Stimulated activated naive B cell treated with anti-CD40 and anti-IgM and Interleukin-4, amounts not matched to agents 10 μg/mL and 1 μg/mL and 100 μg/mL, for 72 hours (primary cell): ENCODE results near the gene HEMGN.
A peak's percentile ranks its signal among the peaks of the same experiment; 100 is the strongest.
"Not testable (repeated sequence)": the region's sequence is repeated elsewhere in the genome, so short reads cannot be mapped to it uniquely, and the experiment has no call there.

Source experiments
- ATAC-seq, 2 donors: fragments of 150-1000 bp; cut with Tn5 transposase; replicated peaks; 2 replicates each; pipeline ENCODE4 v1.10.0; 2021; ENCODE audit warnings: moderate library complexity in 1 of 2
- DNase-seq: peaks from one replicate; pipeline ENCODE4 v3.0.0; 2021
- H3K27ac Mint-ChIP-seq: one replicate; pipeline ENCODE4 v1.8.0; 2022; ENCODE audit warnings: mild to moderate bottlenecking, mixed read lengths
- H3K27me3 Mint-ChIP-seq, 2 donors: one replicate each; pipeline ENCODE4 v1.8.0; 2022; ENCODE audit warnings: mixed read lengths in 2 of 2
- H3K36me3 Mint-ChIP-seq, 2 donors: one replicate each; pipeline ENCODE4 v1.8.0; 2022; ENCODE audit warnings: mixed read lengths in 2 of 2, mild to moderate bottlenecking in 1 of 2
- H3K4me1 Mint-ChIP-seq, 2 donors: one replicate each; pipeline ENCODE4 v1.8.0; 2022; ENCODE audit warnings: mixed read lengths in 2 of 2, mild to moderate bottlenecking in 1 of 2
- H3K4me3 Mint-ChIP-seq, 2 donors: one replicate each; pipeline ENCODE4 v1.8.0; 2022; ENCODE audit warnings: mild to moderate bottlenecking in 2 of 2, mixed read lengths in 2 of 2, moderate library complexity in 1 of 2
- H3K9me3 Mint-ChIP-seq, 2 donors: one replicate each; pipeline ENCODE4 v1.8.0; 2022; ENCODE audit warnings: mixed read lengths in 2 of 2, mild to moderate bottlenecking in 1 of 2

HEMGN gene

DNA sequence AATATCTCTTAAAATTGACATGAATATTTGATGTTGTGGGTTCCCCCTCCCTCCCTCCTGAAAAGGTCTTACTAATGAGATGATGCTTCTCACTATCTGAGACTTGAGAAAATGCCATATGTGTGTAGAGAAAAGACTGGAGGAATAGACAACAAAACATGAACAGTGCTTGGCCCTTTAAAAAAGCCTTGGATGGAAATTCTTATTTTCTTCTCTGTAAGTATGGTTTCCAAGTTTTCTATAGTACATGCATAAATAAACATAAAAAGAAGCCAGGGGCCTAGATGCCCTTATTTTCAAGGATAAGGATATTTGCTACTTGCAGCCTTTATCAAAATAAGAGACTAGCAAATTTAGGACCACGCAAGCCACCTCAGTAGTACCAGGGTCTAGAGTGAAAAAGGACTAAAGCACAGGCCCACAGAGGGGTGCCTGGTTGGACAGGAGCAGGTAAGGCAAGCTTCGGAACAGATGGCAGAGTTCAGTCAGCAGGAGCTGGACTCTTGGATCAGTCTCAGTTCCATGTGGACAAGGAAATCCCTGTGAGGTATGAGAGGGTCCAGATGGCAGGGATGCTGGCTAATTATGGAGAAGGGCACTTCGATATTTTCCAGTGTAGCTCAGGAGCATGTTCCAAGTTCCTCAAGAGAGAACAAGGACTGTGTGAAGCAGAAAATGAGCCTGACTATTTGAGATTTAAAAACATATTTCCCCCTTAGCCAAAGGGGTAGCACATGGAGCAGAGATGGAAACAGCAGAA lies 40.6 kb upstream of the HEMGN start:
- DNase-seq (no peak), ATAC-seq (no peak)
- H3K27me3 Mint-ChIP-seq, result no peaks in the 10 kb centered on the region
- peaks cover 2 to 4% of the 10 kb centered on the region in 2 donors for H3K36me3 Mint-ChIP-seq
- no peak overlapping the region for H3K4me3 Mint-ChIP-seq
- H3K27ac Mint-ChIP-seq, result no peak overlapping the region
- peaks cover 5 to 11% of the 10 kb centered on the region in 2 donors for H3K4me1 Mint-ChIP-seq
- peaks cover 0 to 1% of the 10 kb centered on the region in 2 donors for H3K9me3 Mint-ChIP-seq

DNA sequence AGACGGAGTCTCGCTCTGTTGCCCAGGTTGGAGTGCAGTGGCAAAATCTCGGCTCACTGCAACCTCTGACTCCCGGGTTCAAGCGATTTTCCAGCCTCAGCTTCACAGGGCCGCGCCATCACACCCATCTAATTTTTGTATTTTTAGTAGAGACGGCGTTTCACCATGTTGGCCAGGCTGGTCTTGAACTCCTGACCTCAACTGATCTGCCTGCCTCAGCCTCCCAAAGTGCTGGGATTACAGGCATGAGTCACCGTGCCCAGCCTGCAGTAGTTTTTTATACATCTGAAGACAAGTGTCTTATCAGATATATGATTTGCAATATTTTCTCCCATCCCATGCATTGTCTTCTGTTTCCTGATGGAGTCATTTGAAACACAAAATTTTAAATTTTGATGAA lies 38.7 kb upstream of the HEMGN start:
- not testable (repeated sequence) for H3K4me3 Mint-ChIP-seq, H3K9me3 Mint-ChIP-seq, H3K4me1 Mint-ChIP-seq

DNA sequence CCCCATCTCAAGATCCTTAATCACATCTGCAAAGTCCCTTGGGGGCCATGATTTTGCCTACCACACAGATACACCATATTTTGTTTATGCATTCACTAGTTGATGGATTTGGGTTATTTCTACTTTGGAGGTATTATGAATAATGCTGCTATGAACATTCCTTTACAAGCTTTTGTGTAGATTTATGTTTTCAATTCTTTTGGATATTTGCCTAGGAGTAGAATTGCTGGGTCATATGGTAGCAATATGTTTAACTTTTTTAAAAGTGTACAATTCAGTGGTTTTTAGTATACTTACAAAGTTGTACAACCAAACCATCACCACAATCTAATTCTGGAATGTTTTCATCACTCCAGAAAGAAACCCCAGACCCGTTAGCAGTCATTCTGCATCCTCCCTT lies 37.4 kb upstream of the HEMGN start:
- Mint-ChIP-seq H3K4me3 (no peak overlapping the region), H3K27ac (no peak overlapping the region), H3K27me3 (peaks cover 0 to 4% of the 10 kb centered on the region in 2 donors), H3K9me3 (peaks cover 0 to 1% of the 10 kb centered on the region in 2 donors), H3K4me1 (peaks cover 0 to 2% of the 10 kb centered on the region in 2 donors), H3K36me3 (peaks cover 2 to 4% of the 10 kb centered on the region in 2 donors)
- no peak for DNase-seq
- ATAC-seq, result no peak

More for the DNA sequence above, 38.7 kb upstream of the HEMGN start:
- not testable (repeated sequence) for ATAC-seq, H3K36me3 Mint-ChIP-seq, H3K27ac Mint-ChIP-seq, DNase-seq, H3K27me3 Mint-ChIP-seq

DNA sequence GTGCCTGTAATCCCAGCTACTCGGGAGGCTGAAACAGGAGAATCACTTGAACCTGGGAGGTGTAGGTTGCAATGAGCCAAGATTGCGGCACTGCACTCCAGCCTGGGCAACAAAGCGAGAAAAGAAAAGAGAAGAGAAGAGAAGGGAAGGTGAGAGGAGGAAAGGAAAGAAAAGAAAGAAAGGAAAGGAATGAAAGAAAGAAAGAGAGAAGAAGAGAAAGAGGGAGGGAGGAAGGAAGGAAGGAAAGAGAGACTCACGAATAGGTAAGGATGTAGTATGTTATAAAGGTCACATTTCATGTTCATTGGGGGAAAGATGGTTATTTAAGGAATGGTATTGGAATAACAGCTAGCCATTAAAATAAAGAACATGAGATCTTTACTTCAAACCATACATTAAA lies 34.8 kb upstream of the HEMGN start:
- Mint-ChIP-seq H3K27ac (no peak overlapping the region), H3K27me3 (peaks cover 0 to 4% of the 10 kb centered on the region in 2 donors), H3K36me3 (peaks cover 2 to 4% of the 10 kb centered on the region in 2 donors), H3K4me3 (no peak overlapping the region), H3K4me1 (no peaks in the 10 kb centered on the region), H3K9me3 (peaks cover 0 to 1% of the 10 kb centered on the region in 2 donors)
- no peak for ATAC-seq
- DNase-seq, result no peak

DNA sequence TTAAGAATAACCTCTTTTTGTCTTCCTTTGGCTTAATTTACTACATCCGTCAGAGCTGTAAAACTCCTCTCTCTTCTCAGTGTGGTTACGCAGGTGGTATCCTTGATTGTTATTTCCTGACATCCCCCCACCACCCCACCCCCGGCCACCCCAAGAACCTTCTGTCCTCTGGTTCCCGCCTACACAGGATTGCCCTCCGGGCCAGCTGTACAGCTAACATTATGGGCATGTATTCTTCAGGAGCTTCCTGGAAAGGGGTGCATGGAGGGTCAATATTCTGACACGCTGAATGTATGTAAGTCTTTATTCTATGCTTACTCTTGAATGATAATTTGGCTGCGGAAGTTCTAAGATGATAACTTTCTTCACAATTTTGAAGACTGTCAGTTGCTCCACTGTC lies 32.2 kb upstream of the HEMGN start:
- peaks cover under 1 to 2% of the 10 kb centered on the region in 2 donors for H3K36me3 Mint-ChIP-seq
- DNase-seq (no peak), ATAC-seq (no peak)
- no peak overlapping the region for H3K27ac Mint-ChIP-seq
- no peaks in the 10 kb centered on the region for H3K4me1 Mint-ChIP-seq
- peaks cover 0 to 4% of the 10 kb centered on the region in 2 donors for H3K27me3 Mint-ChIP-seq
- H3K4me3 Mint-ChIP-seq, result no peak overlapping the region
- peaks cover 0 to under 1% of the 10 kb centered on the region in 2 donors for H3K9me3 Mint-ChIP-seq

DNA sequence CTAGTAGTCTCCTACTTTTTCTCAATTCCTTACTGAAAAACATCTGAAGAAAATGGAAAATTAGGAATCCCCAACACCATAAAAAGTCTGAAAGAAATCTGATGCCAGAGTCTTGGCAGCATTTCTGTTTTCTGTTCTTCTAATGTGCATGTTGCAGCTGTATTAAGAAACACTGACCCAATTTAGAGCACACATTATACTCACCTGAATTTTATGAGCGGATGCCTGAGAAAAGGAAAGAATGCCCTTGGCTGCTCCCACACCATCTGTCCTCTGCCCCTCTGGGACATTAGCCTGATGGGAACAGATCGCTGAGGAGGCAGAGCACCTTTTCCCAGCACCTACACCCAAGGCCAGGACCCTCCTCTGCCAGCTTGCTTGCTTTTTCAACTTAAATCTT lies 31.0 kb upstream of the HEMGN start:
- H3K4me3 Mint-ChIP-seq, result no peak overlapping the region
- no peak for ATAC-seq

DNA sequence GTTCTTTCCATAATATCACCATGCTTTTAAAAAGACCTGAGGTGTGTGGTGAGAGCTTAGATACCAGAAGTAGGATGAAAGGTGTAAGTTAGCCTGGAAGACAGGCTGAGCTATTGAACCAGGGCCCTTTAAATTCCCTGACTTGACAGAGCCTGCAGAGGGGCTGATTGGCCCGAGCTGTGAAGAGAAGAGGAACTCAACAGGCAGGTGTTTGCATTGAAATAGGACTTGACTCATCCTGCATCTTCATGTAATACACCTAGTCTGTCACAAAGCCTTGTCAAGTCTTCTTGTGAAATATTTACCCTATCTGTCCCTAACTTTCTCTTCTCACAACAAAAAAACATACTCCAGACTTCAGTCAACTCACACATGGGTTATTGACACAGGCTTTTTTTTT lies 28.5 kb upstream of the HEMGN start:
- Mint-ChIP-seq H3K36me3 (no peaks in the 10 kb centered on the region), H3K4me3 (no peak overlapping the region), H3K27ac (no peak overlapping the region), H3K27me3 (peaks cover 0 to 4% of the 10 kb centered on the region in 2 donors), H3K9me3 (no peaks in the 10 kb centered on the region), H3K4me1 (no peaks in the 10 kb centered on the region)
- DNase-seq (no peak), ATAC-seq (peak in 1 of 2 donors; percentile 44)

More for the DNA sequence above, 31.0 kb upstream of the HEMGN start:
- no peak overlapping the region for H3K27ac Mint-ChIP-seq
- no peaks in the 10 kb centered on the region for H3K9me3 Mint-ChIP-seq
- no peaks in the 10 kb centered on the region for H3K36me3 Mint-ChIP-seq
- H3K4me1 Mint-ChIP-seq, result no peaks in the 10 kb centered on the region
- DNase-seq, result no peak
- peaks cover 0 to 8% of the 10 kb centered on the region in 2 donors for H3K27me3 Mint-ChIP-seq

DNA sequence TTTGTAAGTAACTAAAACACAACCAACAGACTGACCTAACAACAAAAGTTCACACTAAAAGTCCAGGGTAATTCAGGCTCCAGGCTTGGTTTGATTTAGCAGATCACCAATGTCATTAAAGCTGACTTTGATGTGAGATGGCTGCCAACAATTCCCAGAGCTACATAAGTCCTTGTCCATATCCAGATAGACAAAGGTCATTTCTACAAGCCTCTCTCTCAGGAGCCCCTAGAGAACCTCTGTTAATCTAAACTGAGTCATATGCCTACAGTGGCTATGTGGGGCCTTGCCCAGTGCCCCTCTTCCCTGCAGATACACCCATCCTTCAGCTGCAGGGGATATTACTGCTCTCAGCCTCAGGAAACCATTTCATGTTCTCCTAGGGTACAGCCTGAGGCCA lies 26.9 kb upstream of the HEMGN start:
- Mint-ChIP-seq H3K27me3 (peaks cover 0 to 4% of the 10 kb centered on the region in 2 donors), H3K27ac (no peak overlapping the region), H3K36me3 (no peaks in the 10 kb centered on the region), H3K9me3 (no peaks in the 10 kb centered on the region), H3K4me3 (no peak overlapping the region), H3K4me1 (no peaks in the 10 kb centered on the region)
- DNase-seq (no peak), ATAC-seq (no peak)

DNA sequence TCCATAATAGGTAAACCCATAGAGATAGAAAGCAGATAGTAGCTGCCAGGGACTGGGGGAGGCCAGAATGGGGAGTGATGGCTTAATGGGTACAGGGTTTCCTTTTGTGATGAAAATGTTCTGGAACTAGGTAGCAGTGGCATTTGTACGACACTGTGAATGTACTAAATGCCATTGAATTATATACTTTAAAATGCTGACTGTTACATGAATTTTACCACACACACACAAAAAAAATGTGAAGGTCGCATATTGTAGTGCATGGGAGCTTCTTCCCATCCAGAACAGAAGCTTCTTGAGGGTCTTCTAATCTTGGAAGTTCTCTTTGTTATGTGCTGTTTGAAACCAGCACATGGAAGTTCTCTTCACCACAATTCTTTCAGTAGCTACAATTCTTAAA lies 25.3 kb upstream of the HEMGN start:
- Mint-ChIP-seq H3K4me1 (no peaks in the 10 kb centered on the region), H3K27ac (no peak overlapping the region), H3K4me3 (no peak overlapping the region), H3K36me3 (no peaks in the 10 kb centered on the region), H3K27me3 (peaks cover 0 to 4% of the 10 kb centered on the region in 2 donors), H3K9me3 (no peaks in the 10 kb centered on the region)
- no peak for ATAC-seq
- no peak for DNase-seq

DNA sequence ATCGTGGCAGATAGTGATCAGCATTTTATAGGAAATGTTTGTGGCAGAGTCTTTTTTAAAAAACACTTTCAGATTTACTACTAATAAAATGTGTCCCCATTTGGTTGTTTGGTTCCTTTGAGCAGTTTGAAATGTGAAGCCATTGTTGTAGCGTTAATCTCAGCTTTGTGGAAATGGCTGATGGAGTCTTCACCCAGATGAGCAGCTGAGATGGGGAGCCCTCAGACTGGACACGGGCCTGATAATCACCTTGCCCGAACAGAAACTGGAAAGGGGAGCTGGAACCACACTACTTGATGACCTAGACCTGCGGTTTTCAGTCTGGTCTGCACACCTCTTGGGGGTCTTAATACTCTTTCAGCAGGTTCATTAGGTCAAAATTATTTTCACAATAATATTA lies 24.6 kb upstream of the HEMGN start:
- no peak for DNase-seq

DNA sequence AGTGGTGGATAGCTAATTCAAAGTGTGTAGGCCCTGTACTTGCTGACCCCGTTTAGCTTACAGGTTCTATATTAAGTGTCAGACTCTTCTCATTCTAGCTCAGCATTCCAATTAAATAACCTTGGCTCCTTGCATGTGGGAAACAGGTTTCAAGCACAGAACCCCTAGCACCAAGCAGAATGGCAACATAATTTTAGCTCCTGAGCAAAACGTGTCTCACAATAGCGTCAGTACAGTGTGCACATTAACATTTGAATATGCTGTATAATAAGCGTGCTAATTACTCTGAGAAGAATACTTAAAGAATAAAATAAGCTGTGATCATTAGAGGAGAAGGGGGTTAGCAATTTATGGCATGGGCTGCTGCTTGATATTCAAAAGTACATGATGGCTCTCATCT lies 24.2 kb upstream of the HEMGN start:
- Mint-ChIP-seq H3K4me3 (no peak overlapping the region), H3K9me3 (no peaks in the 10 kb centered on the region), H3K4me1 (no peaks in the 10 kb centered on the region), H3K36me3 (no peaks in the 10 kb centered on the region), H3K27ac (no peak overlapping the region), H3K27me3 (peaks cover 0 to 4% of the 10 kb centered on the region in 2 donors)
- ATAC-seq (no peak), DNase-seq (no peak)

More for the DNA sequence above, 24.6 kb upstream of the HEMGN start:
- Mint-ChIP-seq H3K27me3 (peaks cover 0 to 4% of the 10 kb centered on the region in 2 donors), H3K36me3 (no peaks in the 10 kb centered on the region), H3K4me1 (no peaks in the 10 kb centered on the region), H3K27ac (no peak overlapping the region), H3K9me3 (no peaks in the 10 kb centered on the region), H3K4me3 (no peak overlapping the region)
- ATAC-seq, result no peak

DNA sequence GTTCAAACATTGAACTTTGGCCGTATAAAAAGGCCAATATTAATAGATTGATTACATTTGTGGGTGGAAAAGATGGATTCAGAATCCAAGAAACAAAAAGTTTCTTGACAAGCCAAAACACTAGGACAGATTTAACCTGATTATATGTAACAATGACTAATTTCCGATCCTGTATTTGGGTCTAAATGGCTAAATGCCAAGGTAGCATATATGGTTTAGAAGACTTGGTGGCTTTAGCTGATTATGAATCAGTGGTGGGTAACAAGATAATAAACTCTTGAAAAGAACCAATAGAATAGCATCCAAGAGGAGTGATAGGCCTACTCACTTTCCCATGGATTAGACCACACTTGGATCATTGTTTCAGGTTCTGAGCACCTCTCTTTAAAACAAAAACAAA lies 23.4 kb upstream of the HEMGN start:
- Mint-ChIP-seq H3K4me3 (no peak overlapping the region), H3K36me3 (no peaks in the 10 kb centered on the region), H3K4me1 (no peaks in the 10 kb centered on the region), H3K27ac (no peak overlapping the region), H3K9me3 (no peaks in the 10 kb centered on the region), H3K27me3 (peaks cover 0 to 4% of the 10 kb centered on the region in 2 donors)
- ATAC-seq (no peak), DNase-seq (no peak)

DNA sequence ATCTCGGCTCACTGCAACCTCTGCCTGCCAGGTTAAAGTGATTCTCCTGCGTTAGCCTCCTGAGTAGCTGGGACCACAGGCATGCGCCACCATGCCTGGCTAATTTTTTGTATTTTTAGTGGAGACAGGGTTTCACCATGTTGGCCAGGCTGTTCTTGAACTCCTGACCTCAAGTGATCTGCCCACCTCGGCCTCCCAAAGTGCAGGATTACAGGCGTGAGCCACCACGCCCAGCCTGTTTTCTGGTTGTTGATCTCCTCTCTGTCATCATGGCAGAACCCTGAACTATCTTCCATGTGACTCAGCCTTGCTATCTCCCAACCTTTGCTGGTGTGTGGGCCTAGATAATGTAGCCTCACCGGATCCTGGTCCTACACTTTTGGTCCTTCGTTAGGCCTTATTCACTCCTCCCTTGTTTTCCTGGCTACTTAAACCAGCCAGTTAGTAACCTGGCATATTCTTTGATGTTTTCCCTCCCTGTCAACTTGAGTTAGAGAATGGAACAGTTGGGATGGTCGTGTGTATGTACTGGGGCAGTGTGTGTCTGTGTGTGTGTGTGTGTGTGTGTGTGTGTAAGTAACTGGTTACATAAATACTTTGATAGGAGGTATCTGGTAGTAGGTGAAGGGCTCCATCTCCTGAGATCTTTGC lies 22.8 kb upstream of the HEMGN start:
- not testable (repeated sequence) for ATAC-seq, H3K27ac Mint-ChIP-seq

DNA sequence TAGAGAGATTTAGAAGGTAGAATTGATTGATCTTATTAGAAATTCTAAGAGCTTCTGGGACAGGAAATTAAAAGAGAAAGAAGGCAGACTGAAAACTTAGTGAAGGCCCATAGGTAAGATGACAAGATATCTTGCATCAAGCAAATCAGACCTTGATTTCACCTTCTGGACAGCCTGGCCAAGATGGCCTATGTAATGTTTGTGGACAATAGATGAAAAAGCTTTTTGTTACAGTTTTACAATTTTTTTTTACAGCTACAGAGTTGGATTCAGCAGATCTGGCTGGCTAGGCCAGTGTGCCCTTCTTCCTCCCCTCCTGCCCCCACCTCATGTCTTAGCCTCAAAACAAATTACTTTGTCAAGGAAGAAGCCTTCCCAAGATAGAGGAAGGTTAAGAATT lies 21.6 kb upstream of the HEMGN start:
- peaks cover 0 to 4% of the 10 kb centered on the region in 2 donors for H3K27me3 Mint-ChIP-seq
- no peak for DNase-seq
- H3K36me3 Mint-ChIP-seq, result no peaks in the 10 kb centered on the region
- H3K9me3 Mint-ChIP-seq, result no peaks in the 10 kb centered on the region
- ATAC-seq, result no peak
- H3K4me3 Mint-ChIP-seq, result no peak overlapping the region
- no peaks in the 10 kb centered on the region for H3K4me1 Mint-ChIP-seq
- H3K27ac Mint-ChIP-seq, result no peak overlapping the region

More for the DNA sequence above, 22.8 kb upstream of the HEMGN start:
- DNase-seq, H3K4me3 Mint-ChIP-seq, H3K36me3 Mint-ChIP-seq, H3K9me3 Mint-ChIP-seq, H3K4me1 Mint-ChIP-seq, H3K27me3 Mint-ChIP-seq: not testable (repeated sequence)
